Ascending aorta (tissue), 2 donors: ENCODE data around the gene CSRP2. TPM values are rescaled to one million over a fixed set of nuclear protein-coding genes. Genes with fewer than 3 reads are reported as not detected.

Experiments
- DNase-seq, 2 donors: peaks; one replicate each; pipeline ENCODE4 v3.0.0-alpha.2; 2019; ENCODE audit warnings: low spot score in 2 of 2
- H3K27ac ChIP-seq, 2 donors: fragments of 200-600 bp; sonication (generic); one replicate each; pipeline ENCODE4 v1.5.1; 2016 to 2017; ENCODE audit warnings: mild to moderate bottlenecking in 1 of 2
- H3K27me3 ChIP-seq: fragments of 200-600 bp; sonication (generic); one replicate; pipeline ENCODE4 v1.5.1; 2017
- H3K36me3 ChIP-seq, 2 donors: fragments of 200-600 bp; sonication (generic); one replicate each; pipeline ENCODE4 v1.5.1; 2016
- H3K4me1 ChIP-seq, 2 donors: fragments of 200-600 bp; sonication (generic); one replicate each; pipeline ENCODE4 v1.5.1; 2016 to 2017; ENCODE audit warnings: mild to moderate bottlenecking in 1 of 2
- H3K4me3 ChIP-seq, 2 donors: fragments of 200-600 bp; sonication (generic); one replicate each; pipeline ENCODE4 v1.5.1; 2016 to 2017; ENCODE audit warnings: mild to moderate bottlenecking in 1 of 2
- H3K9me3 ChIP-seq, 2 donors: fragments of 200-600 bp; sonication (generic); one replicate each; pipeline ENCODE4 v1.5.1; 2016
- CTCF ChIP-seq, 3 experiments: fragments of 200-600 bp in 2 of 3; fragments of 450-650 bp in 1 of 3; sonication (generic) in 2 of 3; IDR thresholded peaks; one replicate each; pipeline ENCODE4 v1.5.1; 2016 to 2019; ENCODE audit warnings: antibody characterized with exemption in 3 of 3, mild to moderate bottlenecking in 1 of 3, moderate library complexity in 1 of 3
- intact Hi-C: fragments of 100-400 bp; cut with DNase I; formaldehyde crosslinking; loops from one replicate; pipeline ENCODE4 v1.15.1; 2023
- total RNA-seq: library from RNA; depleted of rRNA; stranded (reverse); fragments of >200 nt; gene quantifications from one replicate; pipeline ENCODE4 v1.1.0, GENCODE V29; 2016

Gene CSRP2
- 59.7 TPM for total RNA-seq

- DNase-seq = peak; percentile 83 to 96
- intact Hi-C loops = loop anchor here (1.0 to 2.0 kb wide), 6 partner anchors 36 to 794 kb away; partner anchors contain the start of genes NAP1L1, OSBPL8 and ZDHHC17
- peak; percentile 18 to 36 (median 30) for TF ChIP-seq CTCF (IDR thresholded peaks at IDR 0.05)
- peak within 1 kb of the TSS; percentile 94 to 98 for H3K27ac ChIP-seq
- no peaks in the 10 kb centered on the region for H3K27me3 ChIP-seq
- peaks cover 0 to 33% of the 10 kb centered on the region in 2 donors for H3K4me1 ChIP-seq
- H3K36me3 ChIP-seq = no peaks in the 10 kb centered on the region
- H3K9me3 ChIP-seq = peaks cover 0 to 4% of the 10 kb centered on the region in 2 donors
- H3K4me3 ChIP-seq = peak within 1 kb of the TSS; percentile 70 to 76
Measured at GRCh38 chr12:76878899-76879709, at the start of gene CSRP2. Gene CSRP2 (minus strand): TSS chr12:76879019. CDS start chr12:76866260, 12,759 bp downstream.

- Histone ChIP-seq H3K4me3 (no peak overlapping the region), H3K4me1 (peaks cover 0 to 4% of the 10 kb centered on the region in 2 donors), H3K36me3 (no peaks in the 10 kb centered on the region), H3K27ac (no peak overlapping the region), H3K9me3 (no peaks in the 10 kb centered on the region), H3K27me3 (no peaks in the 10 kb centered on the region)
- intact Hi-C loops = loop anchor here (5.0 kb wide), 1 partner anchor 305 kb away; no protein-coding TSS in a partner anchor
- peak in 2 of 3 experiments; percentile 31 to 51 for TF ChIP-seq CTCF (IDR thresholded peaks at IDR 0.05)
- DNase-seq = peak in 1 of 2 donors; percentile 68
Measured at GRCh38 chr12:76927170-76927784, 48.5 kb upstream of the CSRP2 start.

- H3K36me3 ChIP-seq = no peaks in the 10 kb centered on the region
- intact Hi-C loops = loop anchor here (5.0 kb wide), 1 partner anchor 303 kb away; no protein-coding TSS in a partner anchor
- H3K9me3 ChIP-seq = no peaks in the 10 kb centered on the region
- peaks cover 0 to 7% of the 10 kb centered on the region in 2 donors for H3K4me1 ChIP-seq
- no peaks in the 10 kb centered on the region for H3K27me3 ChIP-seq
- no peak for DNase-seq
- H3K4me3 ChIP-seq = no peak overlapping the region
- H3K27ac ChIP-seq = no peak overlapping the region
- no peak for TF ChIP-seq CTCF (IDR thresholded peaks at IDR 0.05)
Measured at GRCh38 chr12:76925135-76925534, 46.3 kb upstream of the CSRP2 start.

- H3K4me3 ChIP-seq = no peak overlapping the region
- H3K36me3 ChIP-seq = no peaks in the 10 kb centered on the region
- TF ChIP-seq CTCF (IDR thresholded peaks at IDR 0.05) = no peak
- intact Hi-C loops = loop anchor here (2.0 to 5.0 kb wide), 2 partner anchors 44 to 161 kb away; partner anchors contain the start of genes CSRP2 and ZDHHC17
- no peaks in the 10 kb centered on the region for H3K27me3 ChIP-seq
- DNase-seq = no peak
- peaks cover 0 to 7% of the 10 kb centered on the region in 2 donors for H3K4me1 ChIP-seq
- no peaks in the 10 kb centered on the region for H3K9me3 ChIP-seq
- H3K27ac ChIP-seq = peak overlapping the region; percentile 63 to 66
Measured at GRCh38 chr12:76922866-76923265, 44.0 kb upstream of the CSRP2 start.

GRCh38 chr12:76921891-76922664 lies 43.3 kb upstream of the CSRP2 start:
- no peak for TF ChIP-seq CTCF (IDR thresholded peaks at IDR 0.05)
- Histone ChIP-seq H3K9me3 (no peaks in the 10 kb centered on the region), H3K27ac (peak overlapping the region; percentile 63 to 66), H3K36me3 (no peaks in the 10 kb centered on the region), H3K4me3 (no peak overlapping the region), H3K27me3 (no peaks in the 10 kb centered on the region), H3K4me1 (peaks cover 0 to 7% of the 10 kb centered on the region in 2 donors)
- DNase-seq = no peak
- intact Hi-C loops = loop anchor here (2.0 to 5.0 kb wide), 2 partner anchors 43 to 160 kb away; partner anchors contain the start of genes CSRP2 and ZDHHC17
